GM12891 (cell line): ENCODE measurements around the gene BRAT1.

Source experiments
- PAX5 ChIP-seq: IDR thresholded peaks from 2 replicates; pipeline ENCODE4 v1.6.1; 2011; ENCODE audit warnings: low read length, moderate library complexity, mild to moderate bottlenecking; ENCODE audit not compliant: insufficient read depth, severe bottlenecking
- POLR2A ChIP-seq: IDR thresholded peaks from 2 replicates; pipeline ENCODE4 v1.6.1; 2011; ENCODE audit warnings: low read depth, low read length, control low read depth
- POLR2AphosphoS5 ChIP-seq: IDR thresholded peaks from 2 replicates; pipeline ENCODE4 v1.6.1; 2011; ENCODE audit warnings: low read depth, low read length, control low read depth

DNA sequence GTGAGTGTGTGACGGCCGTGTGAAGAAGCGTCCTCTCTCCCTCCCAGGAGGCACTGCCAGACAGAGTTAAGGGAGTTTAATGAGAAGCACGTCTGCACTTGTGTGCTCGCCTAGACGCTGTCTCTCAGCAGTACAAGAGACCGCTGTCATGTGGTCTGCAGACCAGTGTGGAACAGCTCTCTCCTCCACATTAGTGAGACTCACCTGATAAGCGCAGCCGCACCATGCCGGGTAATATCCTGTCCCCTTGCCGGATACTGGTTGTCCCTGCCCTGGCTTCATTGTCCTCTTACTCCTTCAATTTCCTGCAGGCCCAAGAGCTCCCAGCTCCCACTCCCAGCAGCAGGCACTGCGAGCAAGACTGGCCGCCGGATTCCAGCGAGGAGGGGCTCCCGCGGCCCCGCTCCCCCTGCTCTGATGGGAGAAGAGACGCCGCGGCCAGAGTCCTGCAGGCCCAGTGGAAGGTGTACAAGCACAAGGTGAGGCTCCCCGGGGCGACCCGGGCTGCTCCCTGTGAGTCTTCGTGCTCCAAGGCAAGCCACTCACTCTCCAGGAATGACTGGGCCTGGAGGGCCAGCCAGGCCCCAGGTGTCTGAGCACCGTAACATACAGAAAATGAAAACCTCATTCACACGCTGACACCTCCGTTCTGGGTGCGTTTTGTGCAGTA, 43.0 kb upstream of the BRAT1 start:
- TF ChIP-seq POLR2AphosphoS5: no peak
- no peak for TF ChIP-seq POLR2A
- TF ChIP-seq PAX5: no peak
